Left lung (tissue), 10 donors: ENCODE data around the gene METTL5. TPM values are rescaled to one million over a fixed set of nuclear protein-coding genes. Genes with fewer than 3 reads are reported as not detected.

Experiments used
- ATAC-seq: fragments of 200-7000 bp; cut with Tn5 transposase; one replicate; pipeline ENCODE4 v1.9.1; 2020; ENCODE audit warnings: moderate library complexity
- DNase-seq, 4 donors: peaks; one replicate each; pipeline ENCODE4 v3.0.0-alpha.2; 2013 to 2020
- H3K27ac ChIP-seq, 2 donors: fragments of 200-600 bp; sonication (generic) in 1 of 2; one replicate each; pipeline versions ENCODE4 v1.5.0 to v1.8.0; 2020 to 2021
- H3K27me3 ChIP-seq, 2 donors: fragments of 200-600 bp; sonication (generic) in 1 of 2; one replicate each; pipeline versions ENCODE4 v1.5.0 to v1.8.0; 2020 to 2021
- H3K36me3 ChIP-seq, 2 donors: fragments of 200-600 bp; sonication (generic) in 1 of 2; one replicate each; pipeline versions ENCODE4 v1.5.0 to v1.8.0; 2020 to 2021
- H3K4me1 ChIP-seq, 2 donors: fragments of 200-600 bp; one replicate each; pipeline ENCODE4 v1.8.0; 2021
- H3K4me3 ChIP-seq, 2 donors: fragments of 200-600 bp; sonication (generic) in 1 of 2; one replicate each; pipeline versions ENCODE4 v1.5.0 to v1.8.0; 2020 to 2021; ENCODE audit warnings: mild to moderate bottlenecking in 1 of 2
- H3K9me3 ChIP-seq, 2 donors: fragments of 200-600 bp; sonication (generic) in 1 of 2; one replicate each; pipeline versions ENCODE4 v1.5.0 to v1.8.0; 2020 to 2021
- CTCF ChIP-seq, 2 donors: fragments of 200-600 bp; sonication (generic) in 1 of 2; IDR thresholded peaks; one replicate each; pipeline versions ENCODE4 v1.5.0 to v1.8.0; 2021; ENCODE audit warnings: antibody characterized with exemption in 2 of 2
- intact Hi-C, 2 donors: fragments of 100-400 bp; cut with DNase I; formaldehyde crosslinking; loops; one replicate each; pipeline versions ENCODE4 v1.11.2 to v1.14.2; 2022
- polyA plus RNA-seq, 6 donors: library from polyadenylated mRNA; unstranded; fragments of 120-200 nt; gene quantifications; one replicate each; pipeline ENCODE4 v1.2.1, GENCODE V29; 2013; ENCODE audit not compliant: insufficient read length in 6 of 6
- total RNA-seq, 2 donors: library from RNA; stranded (reverse); fragmentation: NEBNext Ultra II Directional; extraction: Animal tissue kit (Norgen Biotek cat#: 25700); gene quantifications; one replicate each; pipeline ENCODE4 v1.2.1, GENCODE V29; 2021
- donor health status: DM: no; HTN: yes; CAD: no.
- donor health status: DM: no; HTN: no; CAD: no.

METTL5 gene
- total and polyA plus RNA-seq, 8 donors, result 33.8 to 49.7 (median 42.6) TPM

- Histone ChIP-seq H3K36me3 (no peaks in the 10 kb centered on the region), H3K4me3 (no peak overlapping the region), H3K9me3 (no peaks in the 10 kb centered on the region), H3K27me3 (no peaks in the 10 kb centered on the region), H3K4me1 (no peaks in the 10 kb centered on the region), H3K27ac (no peak overlapping the region)
- intact Hi-C loops, result no loop called here
- ATAC-seq, result no peak
- no peak for DNase-seq
- TF ChIP-seq CTCF (IDR thresholded peaks at IDR 0.05), result no peak
Measured at GRCh38 chr2:169775354-169775753, 49.4 kb downstream of the METTL5 start.

DNA sequence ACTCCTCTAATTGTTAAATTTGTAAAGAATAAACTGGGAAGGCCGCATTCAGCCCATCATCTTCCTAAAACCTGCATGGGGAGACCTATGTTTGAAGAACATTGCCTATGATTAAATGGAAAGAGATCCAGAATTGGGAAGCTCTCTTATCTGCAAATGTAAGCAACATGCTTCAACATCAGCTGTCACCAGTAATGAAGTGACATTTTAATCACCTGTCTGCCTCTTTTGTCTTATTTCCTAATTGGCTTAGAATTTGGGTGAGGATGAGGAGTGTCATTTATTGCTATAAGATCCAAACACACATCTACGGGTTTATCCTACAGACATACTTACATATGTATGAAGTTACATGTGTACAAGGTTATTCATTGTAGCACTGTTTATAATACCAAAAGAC, 52.1 kb downstream of the METTL5 start:
- Histone ChIP-seq H3K27me3 (peaks cover 14 to 18% of the 10 kb centered on the region in 2 donors), H3K36me3 (no peaks in the 10 kb centered on the region), H3K4me1 (peaks cover 0 to 10% of the 10 kb centered on the region in 2 donors), H3K4me3 (no peak overlapping the region), H3K27ac (no peak overlapping the region), H3K9me3 (no peaks in the 10 kb centered on the region)
- no peak for TF ChIP-seq CTCF (IDR thresholded peaks at IDR 0.05)
- DNase-seq (no peak), ATAC-seq (no peak)
- intact Hi-C loops, result no loop called here

DNA sequence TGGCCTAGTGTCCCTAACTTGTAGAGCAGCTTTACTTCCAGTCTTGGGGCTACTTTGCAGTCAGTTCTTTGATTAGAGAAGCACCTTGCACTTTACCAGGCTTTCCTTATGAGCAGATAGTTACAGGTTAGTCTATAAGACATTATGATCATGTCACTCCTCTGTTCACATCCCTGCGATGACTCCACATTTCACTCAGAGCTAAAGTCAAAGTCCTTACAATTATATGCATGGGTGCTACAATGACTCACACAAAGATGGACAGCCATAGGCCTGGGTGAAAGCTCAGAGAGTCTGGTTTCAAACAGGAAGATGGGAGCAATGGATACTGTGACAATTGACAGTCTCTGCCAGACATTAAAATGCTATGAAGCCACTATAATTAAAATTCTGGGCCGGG, 53.1 kb downstream of the METTL5 start:
- no peak for TF ChIP-seq CTCF (IDR thresholded peaks at IDR 0.05)
- H3K9me3 ChIP-seq, result no peaks in the 10 kb centered on the region
- ATAC-seq (no peak), DNase-seq (no peak)
- H3K4me3 ChIP-seq, result no peak overlapping the region
- intact Hi-C loops, result no loop called here
- peaks cover 17 to 23% of the 10 kb centered on the region in 2 donors for H3K27me3 ChIP-seq
- H3K27ac ChIP-seq, result no peak overlapping the region
- H3K4me1 ChIP-seq, result peaks cover 0 to 16% of the 10 kb centered on the region in 2 donors
- no peaks in the 10 kb centered on the region for H3K36me3 ChIP-seq

GRCh38 chr2:169771021-169771420, 53.7 kb downstream of the METTL5 start:
- intact Hi-C loops, result no loop called here
- Histone ChIP-seq H3K9me3 (no peaks in the 10 kb centered on the region), H3K27me3 (peaks cover 17 to 23% of the 10 kb centered on the region in 2 donors), H3K4me1 (peaks cover 0 to 16% of the 10 kb centered on the region in 2 donors), H3K36me3 (no peaks in the 10 kb centered on the region), H3K27ac (no peak overlapping the region), H3K4me3 (no peak overlapping the region)
- no peak for ATAC-seq
- DNase-seq, result no peak
- TF ChIP-seq CTCF (IDR thresholded peaks at IDR 0.05), result no peak

GRCh38 chr2:169768262-169768995, 56.3 kb downstream of the METTL5 start:
- ATAC-seq (peak; percentile 44), DNase-seq (peak in 2 of 4 donors; percentile 35 to 78)
- Histone ChIP-seq H3K4me3 (peak overlapping the region; percentile 7 to 33), H3K9me3 (no peaks in the 10 kb centered on the region), H3K27ac (no peak overlapping the region), H3K4me1 (peaks cover 0 to 16% of the 10 kb centered on the region in 2 donors), H3K27me3 (peaks cover 17 to 23% of the 10 kb centered on the region in 2 donors), H3K36me3 (no peaks in the 10 kb centered on the region)
- intact Hi-C loops, result no loop called here
- no peak for TF ChIP-seq CTCF (IDR thresholded peaks at IDR 0.05)
